Progenitor cell of endocrine pancreas (in vitro differentiated cells): ENCODE measurements around the gene SYPL1. TPM values are rescaled to one million over a fixed set of nuclear protein-coding genes. Genes with fewer than 3 reads are reported as not detected.

Experiments used
- DNase-seq: peaks from one replicate; pipeline ENCODE4 v3.0.0; 2021; ENCODE audit warnings: low spot score; ENCODE audit not compliant: unreplicated experiment
- H3K27ac Mint-ChIP-seq: 2 replicates; pipeline ENCODE4 v1.8.0; 2021; ENCODE audit warnings: mild to moderate bottlenecking, moderate library complexity, mixed read lengths
- H3K27me3 Mint-ChIP-seq: 2 replicates; pipeline ENCODE4 v1.8.0; 2021; ENCODE audit warnings: mixed read lengths
- H3K36me3 Mint-ChIP-seq: 2 replicates; pipeline ENCODE4 v1.8.0; 2022; ENCODE audit warnings: mixed read lengths; ENCODE audit not compliant: insufficient read depth
- H3K4me1 Mint-ChIP-seq: 2 replicates; pipeline ENCODE4 v1.8.0; 2021; ENCODE audit warnings: low read depth, mixed read lengths
- H3K4me3 Mint-ChIP-seq: 2 replicates; pipeline ENCODE4 v1.8.0; 2021; ENCODE audit warnings: low read depth, mild to moderate bottlenecking, moderate library complexity, mixed read lengths
- H3K9me3 Mint-ChIP-seq: 2 replicates; pipeline ENCODE4 v1.8.0; 2021; ENCODE audit warnings: low read depth, mixed read lengths
- CTCF ChIP-seq: fragments of 200-600 bp; sonication (generic); IDR thresholded peaks from one replicate; pipeline ENCODE4 v1.5.0; 2021; ENCODE audit warnings: antibody characterized with exemption, mild to moderate bottlenecking; ENCODE audit not compliant: unreplicated experiment
- total RNA-seq: library from RNA; stranded (reverse); gene quantifications from 2 replicates; pipeline ENCODE4 v1.2.1, GENCODE V29; 2021

SYPL1 gene
- total RNA-seq, 1 donor from 2014 or later: 60.3 TPM

GRCh38 chr7:106114716-106115383 is 2.7 kb upstream of the SYPL1 start:
- H3K36me3 Mint-ChIP-seq: no peaks in the 10 kb centered on the region
- no peaks in the 10 kb centered on the region for H3K27me3 Mint-ChIP-seq
- no peak for TF ChIP-seq CTCF
- peak overlapping the region; percentile 37 for H3K27ac Mint-ChIP-seq
- DNase-seq: no peak
- H3K4me1 Mint-ChIP-seq: peaks cover 24% of the 10 kb centered on the region
- H3K9me3 Mint-ChIP-seq: no peaks in the 10 kb centered on the region
- peak overlapping the region; percentile 34 for H3K4me3 Mint-ChIP-seq

- no peak for TF ChIP-seq CTCF
- Mint-ChIP-seq H3K36me3 (peaks cover 2% of the 10 kb centered on the region), H3K9me3 (no peaks in the 10 kb centered on the region), H3K27me3 (no peaks in the 10 kb centered on the region), H3K4me3 (peak overlapping the region; percentile 85), H3K27ac (peak overlapping the region; percentile 89), H3K4me1 (peaks cover 28% of the 10 kb centered on the region)
- no peak for DNase-seq
Observed at GRCh38 chr7:106112972-106113421, 885 bp upstream of the SYPL1 start.

- no peak for TF ChIP-seq CTCF
- Mint-ChIP-seq H3K27me3 (no peaks in the 10 kb centered on the region), H3K27ac (peak overlapping the region; percentile 98), H3K4me3 (peak overlapping the region; percentile 85), H3K36me3 (peaks cover 2% of the 10 kb centered on the region), H3K9me3 (no peaks in the 10 kb centered on the region), H3K4me1 (peaks cover 28% of the 10 kb centered on the region)
- no peak for DNase-seq
Observed at GRCh38 chr7:106111655-106112117, 426 bp downstream of the SYPL1 start.

- Mint-ChIP-seq H3K4me3 (peak overlapping the region; percentile 76), H3K27ac (peak overlapping the region; percentile 89), H3K4me1 (peaks cover 28% of the 10 kb centered on the region), H3K36me3 (peaks cover 2% of the 10 kb centered on the region), H3K27me3 (no peaks in the 10 kb centered on the region), H3K9me3 (no peaks in the 10 kb centered on the region)
- DNase-seq: no peak
- no peak for TF ChIP-seq CTCF
Observed at GRCh38 chr7:106110885-106111654, 1.0 kb downstream of the SYPL1 start.

GRCh38 chr7:106110238-106110560 is 1.9 kb downstream of the SYPL1 start:
- Mint-ChIP-seq H3K4me1 (peaks cover 28% of the 10 kb centered on the region), H3K27ac (no peak overlapping the region), H3K9me3 (no peaks in the 10 kb centered on the region), H3K36me3 (peaks cover 2% of the 10 kb centered on the region), H3K27me3 (no peaks in the 10 kb centered on the region), H3K4me3 (peak overlapping the region; percentile 32)
- TF ChIP-seq CTCF: no peak
- no peak for DNase-seq
